Tibial artery (tissue), 4 donors: ENCODE results near the gene MYOF.

Source experiments
- DNase-seq, 2 donors: peaks; one replicate each; pipeline ENCODE4 v3.0.0-alpha.2; 2019
- H3K27ac ChIP-seq, 2 donors: fragments of 200-600 bp; sonication (generic) in 1 of 2; 1 replicate in 1 of 2; 2 replicates in 1 of 2; pipeline ENCODE4 v1.5.1; 2018 to 2019; ENCODE audit warnings: mild to moderate bottlenecking in 1 of 2
- H3K27me3 ChIP-seq, 2 donors: fragments of 200-600 bp; sonication (generic) in 1 of 2; one replicate each; pipeline versions ENCODE4 v1.5.1 to v1.6.0; 2016 to 2019
- H3K36me3 ChIP-seq, 3 donors: fragments of 200-600 bp; sonication (generic) in 2 of 3; one replicate each; pipeline ENCODE4 v1.5.1; 2016 to 2019; ENCODE audit warnings: mild to moderate bottlenecking in 2 of 3
- H3K4me1 ChIP-seq, 4 donors: fragments of 200-600 bp; sonication (generic) in 2 of 4; 1 replicate in 3 of 4; 2 replicates in 1 of 4; pipeline ENCODE4 v1.5.1; 2016 to 2019
- H3K4me3 ChIP-seq, 2 donors: fragments of 200-600 bp; sonication (generic) in 1 of 2; 1 replicate in 1 of 2; 2 replicates in 1 of 2; pipeline ENCODE4 v1.5.1; 2018 to 2019; ENCODE audit warnings: mild to moderate bottlenecking in 2 of 2
- H3K9me3 ChIP-seq, 3 donors: fragments of 200-600 bp; sonication (generic) in 1 of 3; one replicate each; pipeline ENCODE4 v1.5.1; 2016 to 2019
- intact Hi-C: fragments of 100-400 bp; cut with DNase I; formaldehyde crosslinking; loops from one replicate; pipeline ENCODE4 v1.15.0; 2023; ENCODE audit warnings: low total_unique reads
- TF ChIP-seq, protein P1 (sequence below), 2 experiments: fragments of 200-600 bp in 1 of 2; fragments of 450-650 bp in 1 of 2; IDR thresholded peaks; one replicate each; pipeline ENCODE4 v1.5.1; 2017 to 2019; ENCODE audit warnings: antibody characterized with exemption in 2 of 2, mild to moderate bottlenecking in 1 of 2, moderate library complexity in 1 of 2

The MYOF gene

DNA sequence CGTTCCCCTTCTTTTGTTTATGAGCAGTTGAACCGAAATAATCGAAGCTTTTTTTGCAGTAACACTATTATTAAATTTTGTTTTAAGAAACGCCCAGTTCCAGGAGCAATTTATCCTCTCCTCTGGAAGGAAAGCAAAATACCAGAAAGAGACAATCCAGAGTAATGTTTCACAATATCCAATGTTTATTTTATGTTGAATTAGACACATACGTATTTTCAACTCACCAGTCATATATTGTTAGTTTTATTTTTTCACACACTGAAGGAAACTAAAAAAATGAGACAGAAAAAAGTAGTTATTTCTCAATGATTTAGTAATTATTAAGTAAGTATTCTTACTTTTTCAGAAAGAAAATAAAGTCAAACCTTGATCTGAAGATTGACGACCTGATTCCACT, 85.1 kb downstream of the MYOF start:
- H3K27ac ChIP-seq: peak overlapping the region; percentile 17 to 23

DNA sequence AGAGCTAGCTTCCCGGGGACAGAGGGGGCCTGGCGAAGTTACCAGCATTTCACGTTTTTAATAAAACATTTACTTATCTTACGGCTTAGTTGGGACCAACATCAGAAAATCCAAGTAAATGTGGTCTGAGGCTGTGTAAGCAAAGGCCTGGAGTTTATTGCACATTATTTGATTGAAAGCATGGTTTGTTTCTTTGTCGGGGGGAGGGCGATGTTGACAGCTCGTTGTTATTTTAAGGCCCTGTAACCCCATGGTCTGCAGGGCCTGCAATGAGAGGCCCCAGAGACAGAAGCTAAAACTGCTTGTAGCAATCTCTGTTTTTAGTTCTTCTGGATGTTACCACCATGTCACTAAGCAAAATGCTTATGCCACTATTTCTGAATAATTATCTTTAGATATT, 88.9 kb downstream of the MYOF start:
- TF ChIP-seq, protein P1, sequence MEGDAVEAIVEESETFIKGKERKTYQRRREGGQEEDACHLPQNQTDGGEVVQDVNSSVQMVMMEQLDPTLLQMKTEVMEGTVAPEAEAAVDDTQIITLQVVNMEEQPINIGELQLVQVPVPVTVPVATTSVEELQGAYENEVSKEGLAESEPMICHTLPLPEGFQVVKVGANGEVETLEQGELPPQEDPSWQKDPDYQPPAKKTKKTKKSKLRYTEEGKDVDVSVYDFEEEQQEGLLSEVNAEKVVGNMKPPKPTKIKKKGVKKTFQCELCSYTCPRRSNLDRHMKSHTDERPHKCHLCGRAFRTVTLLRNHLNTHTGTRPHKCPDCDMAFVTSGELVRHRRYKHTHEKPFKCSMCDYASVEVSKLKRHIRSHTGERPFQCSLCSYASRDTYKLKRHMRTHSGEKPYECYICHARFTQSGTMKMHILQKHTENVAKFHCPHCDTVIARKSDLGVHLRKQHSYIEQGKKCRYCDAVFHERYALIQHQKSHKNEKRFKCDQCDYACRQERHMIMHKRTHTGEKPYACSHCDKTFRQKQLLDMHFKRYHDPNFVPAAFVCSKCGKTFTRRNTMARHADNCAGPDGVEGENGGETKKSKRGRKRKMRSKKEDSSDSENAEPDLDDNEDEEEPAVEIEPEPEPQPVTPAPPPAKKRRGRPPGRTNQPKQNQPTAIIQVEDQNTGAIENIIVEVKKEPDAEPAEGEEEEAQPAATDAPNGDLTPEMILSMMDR (IDR thresholded peaks at IDR 0.05): no peak
- no peak overlapping the region for H3K4me3 ChIP-seq

More for the DNA sequence above, 85.1 kb downstream of the MYOF start:
- TF ChIP-seq, protein P1 (IDR thresholded peaks at IDR 0.05): no peak
- intact Hi-C loops: no loop called here
- H3K36me3 ChIP-seq: peaks cover 36 to 78% (median 51%) of the 10 kb centered on the region in 3 donors
- DNase-seq: no peak
- H3K9me3 ChIP-seq: no peaks in the 10 kb centered on the region
- no peaks in the 10 kb centered on the region for H3K27me3 ChIP-seq
- H3K4me1 ChIP-seq: peaks cover 0 to 11% (median 0%) of the 10 kb centered on the region in 4 donors
- no peak overlapping the region for H3K4me3 ChIP-seq

DNA sequence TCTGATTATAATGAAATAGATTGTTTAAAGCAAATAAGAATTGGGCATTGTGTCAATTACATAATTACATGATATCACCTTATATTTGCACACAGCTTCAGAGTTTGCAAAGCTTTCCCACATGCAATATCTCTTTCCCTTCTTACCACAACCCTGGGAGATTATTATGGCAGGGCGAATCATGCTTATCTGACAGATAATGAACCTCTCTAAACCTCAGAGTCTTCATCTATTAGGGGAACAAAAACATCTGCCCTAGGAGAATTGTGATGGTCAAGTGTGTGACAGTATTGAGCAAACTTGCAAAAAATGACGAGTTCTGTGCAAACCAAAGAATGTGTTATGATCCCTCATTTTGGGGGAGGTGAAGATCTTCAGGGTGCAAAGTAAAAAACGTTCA, 90.0 kb downstream of the MYOF start:
- H3K27ac ChIP-seq: no peak overlapping the region
- H3K27me3 ChIP-seq: no peaks in the 10 kb centered on the region
- H3K4me1 ChIP-seq: peaks cover 0 to 20% (median 6%) of the 10 kb centered on the region in 4 donors
- H3K9me3 ChIP-seq: no peaks in the 10 kb centered on the region
- intact Hi-C loops: no loop called here
- TF ChIP-seq, protein P1 (IDR thresholded peaks at IDR 0.05): no peak
- H3K36me3 ChIP-seq: peaks cover 16 to 69% (median 39%) of the 10 kb centered on the region in 3 donors
- no peak for DNase-seq
- no peak overlapping the region for H3K4me3 ChIP-seq

More for the DNA sequence above, 88.9 kb downstream of the MYOF start:
- H3K27me3 ChIP-seq: no peaks in the 10 kb centered on the region
- DNase-seq: no peak
- H3K9me3 ChIP-seq: no peaks in the 10 kb centered on the region
- intact Hi-C loops: no loop called here
- H3K27ac ChIP-seq: no peak overlapping the region
- peaks cover 12 to 67% (median 28%) of the 10 kb centered on the region in 3 donors for H3K36me3 ChIP-seq
- peaks cover 0 to 22% (median 5%) of the 10 kb centered on the region in 4 donors for H3K4me1 ChIP-seq

DNA sequence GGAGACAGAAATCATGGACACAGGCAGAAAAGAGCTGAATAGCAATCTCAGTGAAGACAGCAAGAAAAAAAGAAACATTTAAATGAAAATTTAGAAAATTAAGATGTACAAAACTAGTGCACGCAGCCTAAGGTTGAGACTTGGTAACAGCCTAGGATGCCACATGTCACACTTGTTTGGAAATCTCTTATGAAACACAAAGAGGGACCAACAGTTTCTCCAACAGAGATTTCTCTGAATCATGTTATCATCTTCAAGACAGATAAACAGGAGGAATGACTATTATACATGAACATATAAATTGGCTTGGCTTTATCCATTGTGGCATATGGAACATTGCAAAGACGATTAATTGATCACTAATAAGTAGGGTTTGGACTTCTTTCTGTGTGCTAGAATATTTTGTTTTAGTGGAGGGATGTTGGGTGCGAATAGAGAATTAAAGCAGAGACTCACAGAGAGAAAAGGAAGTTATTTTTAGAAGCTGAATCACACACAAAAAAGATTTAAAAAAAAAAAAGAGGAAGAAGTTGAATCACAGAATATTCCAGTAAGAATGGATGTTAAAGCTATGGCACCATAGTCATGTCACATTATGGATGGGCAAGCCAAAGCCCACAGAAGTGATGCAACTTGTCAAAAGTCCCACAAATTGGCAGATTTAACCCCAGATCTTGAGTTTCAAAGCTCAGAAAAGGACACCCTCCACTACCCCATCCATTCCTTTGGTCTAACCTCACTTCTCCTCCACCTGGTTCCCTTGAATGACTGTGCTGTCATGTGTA, 91.6 kb downstream of the MYOF start:
- H3K36me3 ChIP-seq: peaks cover 23 to 80% (median 48%) of the 10 kb centered on the region in 3 donors
- H3K27ac ChIP-seq: peak overlapping the region in 1 of 2 donors; percentile 25
- intact Hi-C loops: no loop called here

DNA sequence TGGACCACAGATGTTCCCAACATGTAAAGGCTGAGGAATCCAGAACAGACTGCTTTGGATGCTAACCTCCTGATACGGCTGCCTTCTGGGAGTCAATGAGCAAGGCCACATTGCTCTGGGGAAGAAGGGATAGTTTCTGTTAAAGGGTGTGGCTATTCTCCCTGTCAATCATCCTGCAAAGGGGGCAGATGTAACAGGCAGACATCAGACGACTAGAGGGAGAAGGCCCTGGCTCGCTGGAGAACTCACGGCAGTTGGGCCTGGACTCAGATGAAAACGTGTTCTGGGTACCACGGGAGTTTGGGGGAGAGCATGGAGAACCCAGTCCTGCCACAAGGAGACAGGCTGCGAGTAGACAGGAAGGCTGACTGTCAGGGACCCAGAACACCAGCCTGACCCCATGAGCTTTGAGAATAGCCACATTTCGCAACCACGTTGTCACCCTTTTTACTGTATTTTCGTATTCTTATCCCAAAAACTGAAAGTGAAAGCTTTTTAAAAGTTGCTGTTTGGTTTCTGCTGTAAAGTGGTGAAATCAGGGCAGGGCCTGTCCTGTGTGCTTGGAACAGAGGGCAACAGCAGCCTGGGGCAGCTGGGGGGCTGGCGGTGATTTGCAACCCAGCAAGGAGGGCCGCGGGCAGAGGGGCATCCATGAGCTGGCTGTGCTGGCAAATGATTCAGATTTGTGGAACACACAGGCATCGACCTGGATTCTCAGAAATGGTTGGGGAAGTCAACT, 95.3 kb downstream of the MYOF start:
- peaks cover 0 to 41% (median 21%) of the 10 kb centered on the region in 4 donors for H3K4me1 ChIP-seq
- peaks cover 12 to 56% (median 38%) of the 10 kb centered on the region in 3 donors for H3K36me3 ChIP-seq
- no peaks in the 10 kb centered on the region for H3K27me3 ChIP-seq
- peak overlapping the region; percentile 11 to 44 for H3K27ac ChIP-seq
- TF ChIP-seq, protein P1 (IDR thresholded peaks at IDR 0.05): no peak
- DNase-seq: no peak
- H3K9me3 ChIP-seq: no peaks in the 10 kb centered on the region
- intact Hi-C loops: no loop called here
- no peak overlapping the region for H3K4me3 ChIP-seq

More for the DNA sequence above, 91.6 kb downstream of the MYOF start:
- DNase-seq: no peak
- Histone ChIP-seq H3K4me3 (no peak overlapping the region), H3K9me3 (no peaks in the 10 kb centered on the region), H3K4me1 (peaks cover 0 to 14% (median 6%) of the 10 kb centered on the region in 4 donors), H3K27me3 (no peaks in the 10 kb centered on the region)
- TF ChIP-seq, protein P1 (IDR thresholded peaks at IDR 0.05): no peak
